AG09309 (cell line): ENCODE data around the gene RETN.

Experiments
- DNase-seq: peaks from one replicate; pipeline ENCODE4 v3.0.0-alpha.2; 2010; ENCODE audit warnings: low read depth
- H3K4me3 ChIP-seq: 2 replicates; pipeline ENCODE4 v1.5.1; 2011; ENCODE audit warnings: mild to moderate bottlenecking, low read depth, low read length, moderate library complexity; ENCODE audit not compliant: control insufficient read depth
- TF ChIP-seq, protein P1 (sequence below): IDR thresholded peaks from 2 replicates; pipeline ENCODE4 v1.5.1; 2011; ENCODE audit warnings: mild to moderate bottlenecking, low read depth, low read length, inconsistent platforms; ENCODE audit not compliant: insufficient read depth, control insufficient read depth; ENCODE audit errors: missing control alignments

The RETN gene

GRCh38 chr19:7650148-7650547 is 18.7 kb upstream of the RETN start:
- H3K4me3 ChIP-seq = no peak overlapping the region
- DNase-seq = no peak
- TF ChIP-seq, protein P1, sequence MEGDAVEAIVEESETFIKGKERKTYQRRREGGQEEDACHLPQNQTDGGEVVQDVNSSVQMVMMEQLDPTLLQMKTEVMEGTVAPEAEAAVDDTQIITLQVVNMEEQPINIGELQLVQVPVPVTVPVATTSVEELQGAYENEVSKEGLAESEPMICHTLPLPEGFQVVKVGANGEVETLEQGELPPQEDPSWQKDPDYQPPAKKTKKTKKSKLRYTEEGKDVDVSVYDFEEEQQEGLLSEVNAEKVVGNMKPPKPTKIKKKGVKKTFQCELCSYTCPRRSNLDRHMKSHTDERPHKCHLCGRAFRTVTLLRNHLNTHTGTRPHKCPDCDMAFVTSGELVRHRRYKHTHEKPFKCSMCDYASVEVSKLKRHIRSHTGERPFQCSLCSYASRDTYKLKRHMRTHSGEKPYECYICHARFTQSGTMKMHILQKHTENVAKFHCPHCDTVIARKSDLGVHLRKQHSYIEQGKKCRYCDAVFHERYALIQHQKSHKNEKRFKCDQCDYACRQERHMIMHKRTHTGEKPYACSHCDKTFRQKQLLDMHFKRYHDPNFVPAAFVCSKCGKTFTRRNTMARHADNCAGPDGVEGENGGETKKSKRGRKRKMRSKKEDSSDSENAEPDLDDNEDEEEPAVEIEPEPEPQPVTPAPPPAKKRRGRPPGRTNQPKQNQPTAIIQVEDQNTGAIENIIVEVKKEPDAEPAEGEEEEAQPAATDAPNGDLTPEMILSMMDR = no peak

DNA sequence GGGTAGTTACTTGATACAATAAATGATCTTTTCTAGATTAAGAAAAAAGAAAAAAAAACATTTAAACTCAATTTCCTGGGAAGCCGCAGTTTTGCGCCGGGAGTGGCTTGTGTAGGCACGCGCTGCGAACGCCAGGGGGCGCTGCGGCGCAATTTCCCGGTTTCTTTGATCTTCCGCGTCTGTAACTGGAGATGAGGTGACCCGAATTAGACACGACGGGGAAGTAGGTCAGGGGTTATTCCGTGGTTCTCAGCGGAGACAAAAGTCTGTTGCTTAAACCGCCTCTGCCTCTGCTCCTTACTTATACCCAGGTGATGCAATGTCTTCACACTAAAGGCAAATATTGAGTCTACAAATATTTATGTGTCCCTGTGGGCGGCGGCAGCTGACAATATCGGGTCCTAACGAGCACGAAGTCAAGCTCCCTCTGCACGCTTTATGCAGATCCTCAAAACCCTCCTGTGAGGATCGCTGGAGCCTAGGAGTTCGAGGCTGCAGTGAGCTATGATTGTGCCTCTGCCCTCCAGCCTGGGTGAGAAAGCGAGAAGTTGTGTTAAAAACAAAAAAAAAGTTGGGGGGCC is 16.7 kb upstream of the RETN start:
- TF ChIP-seq, protein P1 = peak; percentile 96
- DNase-seq = no peak
- peak overlapping the region; percentile 3; the same call in 1 of the 2 replicates for H3K4me3 ChIP-seq

GRCh38 chr19:7654401-7654800 is 14.4 kb upstream of the RETN start:
- H3K4me3 ChIP-seq = no peak overlapping the region
- DNase-seq = no peak
- TF ChIP-seq, protein P1 = no peak

DNA sequence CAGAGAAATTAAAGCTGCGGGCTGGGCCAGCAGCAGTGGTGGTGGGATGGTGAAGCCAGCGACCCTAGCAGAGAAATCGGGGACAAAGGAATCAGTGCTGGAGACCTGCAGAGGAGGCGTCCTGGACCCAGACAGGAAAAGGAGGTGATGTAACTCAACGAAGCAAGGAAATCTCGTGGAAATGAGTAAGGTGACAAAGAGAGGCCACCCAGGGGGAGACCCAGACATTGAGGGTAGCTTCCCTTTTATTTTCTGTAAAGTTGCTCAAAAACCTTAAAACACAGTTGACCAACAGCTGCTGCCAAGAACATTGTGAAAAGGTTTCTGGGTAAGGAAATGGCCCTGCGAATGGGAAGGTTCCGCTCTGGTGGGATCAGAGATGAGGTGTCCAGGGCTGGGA is 13.3 kb upstream of the RETN start:
- no peak overlapping the region for H3K4me3 ChIP-seq
- DNase-seq = no peak
- TF ChIP-seq, protein P1 = no peak

DNA sequence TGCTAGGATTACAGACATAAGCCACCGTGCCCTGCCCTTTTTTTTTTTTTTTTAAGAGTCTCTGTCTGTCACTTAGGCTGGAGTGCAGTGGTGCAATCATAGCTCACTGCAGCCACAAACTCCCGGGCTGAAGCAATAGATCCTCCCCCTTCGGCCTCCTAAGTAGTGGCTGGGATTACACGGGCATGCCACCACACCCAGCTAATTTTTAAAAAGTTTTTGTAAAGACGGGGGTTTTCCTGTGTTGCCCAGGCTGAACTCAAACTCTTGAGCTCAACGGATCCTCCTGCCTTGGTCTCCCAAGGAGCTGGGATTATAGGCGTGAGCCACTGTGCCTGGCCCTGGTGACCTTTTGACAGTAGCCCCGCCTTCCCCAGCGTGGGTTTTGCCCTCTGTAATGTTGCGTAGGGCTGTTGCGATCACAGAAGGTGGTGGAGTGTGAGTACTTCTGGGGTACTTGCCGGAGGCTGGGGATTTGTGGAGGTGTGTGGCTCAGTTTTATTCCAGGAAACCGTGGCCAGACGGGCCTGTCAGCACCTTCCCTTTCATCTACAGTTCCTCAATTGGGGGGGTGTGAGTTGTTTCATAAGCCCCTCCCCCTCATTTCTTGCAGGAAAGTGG is 11.6 kb upstream of the RETN start:
- no peak overlapping the region for H3K4me3 ChIP-seq
- TF ChIP-seq, protein P1 = no peak
- DNase-seq = no peak

- TF ChIP-seq, protein P1 = no peak
- DNase-seq = no peak
- H3K4me3 ChIP-seq = no peak overlapping the region
Measured at GRCh38 chr19:7658219-7658686, 10.6 kb upstream of the RETN start.
